C4-2B (cell line): ENCODE results near the gene TBCEL.

Experiments used
- H3K27ac ChIP-seq: fragments of 450-650 bp; 2 replicates; pipeline ENCODE4 v1.5.1; 2017
- CTCF ChIP-seq: fragments of 450-650 bp; conservative IDR thresholded peaks from 2 replicates; pipeline ENCODE4 v1.5.1; 2017; ENCODE audit warnings: mild to moderate bottlenecking
- ZFX ChIP-seq: fragments of 450-650 bp; IDR thresholded peaks from 2 replicates; pipeline ENCODE4 v1.6.1; 2017

The TBCEL gene

GRCh38 chr11:121099364-121099763, 75.5 kb downstream of the TBCEL start:
- TF ChIP-seq CTCF (no peak), ZFX (no peak)

GRCh38 chr11:121099885-121100284, 76.0 kb downstream of the TBCEL start:
- TF ChIP-seq CTCF (no peak), ZFX (no peak)

More at GRCh38 chr11:121099364-121099763, 75.5 kb downstream of the TBCEL start:
- no peak overlapping the region for H3K27ac ChIP-seq

GRCh38 chr11:121100943-121101342, 77.0 kb downstream of the TBCEL start, which contains the start of gene TECTA:
Gene TECTA, plus strand, starts transcription at chr11:121101243. Its CDS starts 1,423 bp downstream, at chr11:121102666.
- TF ChIP-seq ZFX (no peak), CTCF (no peak)

More at GRCh38 chr11:121099885-121100284, 76.0 kb downstream of the TBCEL start:
- no peak overlapping the region for H3K27ac ChIP-seq

GRCh38 chr11:121104312-121104762, 80.4 kb downstream of the TBCEL start:
- H3K27ac ChIP-seq: no peak overlapping the region
- TF ChIP-seq CTCF: peak; percentile 29
- no peak for TF ChIP-seq ZFX

More at GRCh38 chr11:121100943-121101342, 77.0 kb downstream of the TBCEL start, which contains the start of gene TECTA:
- no peak within 1 kb of the TSS for H3K27ac ChIP-seq

- peak overlapping the region; percentile 13; the same call in 1 of the 2 replicates for H3K27ac ChIP-seq
- TF ChIP-seq CTCF: no peak
- no peak for TF ChIP-seq ZFX
Observed at GRCh38 chr11:121105063-121105480, 81.2 kb downstream of the TBCEL start.

- H3K27ac ChIP-seq: peak overlapping the region; percentile 13; the same call in 1 of the 2 replicates
- TF ChIP-seq ZFX (no peak), CTCF (peak; percentile 25)
Observed at GRCh38 chr11:121105481-121106195, 81.7 kb downstream of the TBCEL start.

- no peak overlapping the region for H3K27ac ChIP-seq
- TF ChIP-seq CTCF (no peak), ZFX (no peak)
Observed at GRCh38 chr11:121106812-121107211, 82.9 kb downstream of the TBCEL start.
